Measurements from ENCODE around the gene IFITM1.

- TF ChIP-seq CTCF (IDR thresholded peaks at IDR 0.05): no peak
- TF ChIP-seq POLR2A (IDR thresholded peaks at IDR 0.05): no peak
- TF ChIP-seq POLR2AphosphoS5 (IDR thresholded peaks at IDR 0.05): no peak
Measured at GRCh38 chr11:315516-315994, 1.7 kb downstream of the IFITM1 start.
